CD14-positive monocyte (primary cell): ENCODE data around the gene FSD2. TPM values are rescaled to one million over a fixed set of nuclear protein-coding genes. Genes with fewer than 3 reads are reported as not detected.
A peak's percentile ranks its signal among the peaks of the same experiment; 100 is the strongest.

Experiments used
- DNase-seq, 3 donors: peaks; one replicate each; pipeline ENCODE4 v3.0.0-alpha.2; 2011 to 2022
- H2AFZ ChIP-seq: 2 replicates; pipeline ENCODE4 v1.6.0; 2012; ENCODE audit warnings: mild to moderate bottlenecking, low read depth, low read length, inconsistent platforms; ENCODE audit not compliant: insufficient read depth, poor library complexity, severe bottlenecking
- H3K27ac ChIP-seq, 2 donors: 1 replicate in 1 of 2; 2 replicates in 1 of 2; pipeline ENCODE4 v1.5.1; 2012 to 2013; ENCODE audit warnings: low read length in 2 of 2, control low read depth in 1 of 2, inconsistent platforms in 1 of 2, low read depth in 1 of 2, mild to moderate bottlenecking in 1 of 2
- H3K27me3 ChIP-seq, 2 donors: one replicate each; pipeline versions ENCODE4 v1.6.0 to v1.6.1; 2011 to 2013; ENCODE audit warnings: low read length in 2 of 2; ENCODE audit not compliant: control insufficient read depth in 2 of 2, insufficient read depth in 2 of 2
- H3K36me3 ChIP-seq, 2 donors: replicated peaks in 1 of 2; 1 replicate in 1 of 2; 2 replicates in 1 of 2; pipeline versions ENCODE4 v1.5.1 to v1.6.1; 2012 to 2013; ENCODE audit warnings: low read length in 2 of 2, control low read depth in 1 of 2, inconsistent platforms in 1 of 2, mild to moderate bottlenecking in 1 of 2; ENCODE audit not compliant: insufficient read depth in 2 of 2, control insufficient read depth in 1 of 2
- H3K4me1 ChIP-seq, 2 donors: 1 replicate in 1 of 2; 2 replicates in 1 of 2; pipeline versions ENCODE4 v1.5.1 to v1.6.1; 2012 to 2013; ENCODE audit warnings: low read length in 2 of 2, control low read depth in 1 of 2, inconsistent platforms in 1 of 2, mild to moderate bottlenecking in 1 of 2, moderate library complexity in 1 of 2; ENCODE audit not compliant: insufficient read depth in 2 of 2, control insufficient read depth in 1 of 2
- H3K4me2 ChIP-seq: replicated peaks from 2 replicates; pipeline ENCODE3; 2012; ENCODE audit warnings: low read length, moderate library complexity, mild to moderate bottlenecking; ENCODE audit not compliant: poor library complexity, severe bottlenecking; ENCODE audit errors: extremely low read depth
- H3K4me3 ChIP-seq, 3 experiments: fragments of 200-600 bp in 1 of 3; sonication (generic) in 1 of 3; replicated peaks in 1 of 3; 1 replicate in 2 of 3; 2 replicates in 1 of 3; pipeline ENCODE4 v1.5.1; 2011 to 2013; ENCODE audit warnings: low read length in 3 of 3, mild to moderate bottlenecking in 3 of 3, control low read depth in 2 of 3, low read depth in 2 of 3, inconsistent platforms in 1 of 3, moderate library complexity in 1 of 3
- H3K79me2 ChIP-seq: 2 replicates; pipeline ENCODE4 v1.6.0; 2012; ENCODE audit warnings: mild to moderate bottlenecking, control low read depth, inconsistent platforms, low read length, moderate library complexity; ENCODE audit not compliant: insufficient read depth
- H3K9ac ChIP-seq: 2 replicates; pipeline ENCODE4 v1.6.0; 2017; ENCODE audit warnings: low read length, mild to moderate bottlenecking; ENCODE audit not compliant: insufficient read depth, poor library complexity, severe bottlenecking
- H3K9me3 ChIP-seq, 2 donors: replicated peaks in 1 of 2; 1 replicate in 1 of 2; 2 replicates in 1 of 2; pipeline versions ENCODE4 v1.5.1 to v1.6.1; 2012 to 2013; ENCODE audit warnings: low read length in 2 of 2, control low read depth in 1 of 2; ENCODE audit not compliant: control insufficient read depth in 1 of 2, insufficient read depth in 1 of 2
- H4K20me1 ChIP-seq: 2 replicates; pipeline ENCODE4 v1.6.0; 2012; ENCODE audit warnings: mild to moderate bottlenecking, low read length, control low read depth, moderate library complexity; ENCODE audit not compliant: insufficient read depth
- H3K27ac Mint-ChIP-seq, 7 donors: one replicate each; pipeline ENCODE4 v1.8.0; 2020; ENCODE audit warnings: mild to moderate bottlenecking in 7 of 7, mixed read lengths in 7 of 7, moderate library complexity in 6 of 7, inconsistent platforms in 2 of 7
- H3K27me3 Mint-ChIP-seq, 3 donors: one replicate each; pipeline ENCODE4 v1.8.0; 2021 to 2022; ENCODE audit warnings: low read depth in 3 of 3, mild to moderate bottlenecking in 3 of 3, mixed read lengths in 3 of 3, moderate library complexity in 3 of 3, inconsistent platforms in 1 of 3
- H3K36me3 Mint-ChIP-seq, 2 donors: one replicate each; pipeline ENCODE4 v1.8.0; 2020; ENCODE audit warnings: mixed read lengths in 2 of 2, inconsistent platforms in 1 of 2, mild to moderate bottlenecking in 1 of 2
- H3K4me1 Mint-ChIP-seq: one replicate; pipeline ENCODE4 v1.8.0; 2020; ENCODE audit warnings: mild to moderate bottlenecking, mixed read lengths
- H3K4me3 Mint-ChIP-seq, 2 donors: one replicate each; pipeline ENCODE4 v1.8.0; 2020; ENCODE audit warnings: mild to moderate bottlenecking in 2 of 2, mixed read lengths in 2 of 2, moderate library complexity in 1 of 2
- H3K9me3 Mint-ChIP-seq, 7 donors: one replicate each; pipeline ENCODE4 v1.8.0; 2020 to 2022; ENCODE audit warnings: mixed read lengths in 7 of 7, mild to moderate bottlenecking in 6 of 7, moderate library complexity in 6 of 7, inconsistent platforms in 2 of 7
- CTCF ChIP-seq: fragments of 200-600 bp; IDR thresholded peaks from one replicate; pipeline ENCODE4 v1.8.0; 2022; ENCODE audit warnings: antibody characterized with exemption, mild to moderate bottlenecking
- WGBS: methylation state at CpG from one replicate; pipeline ENCODE4 v1.1.5; 2013; ENCODE audit warnings: missing lambda C conversion rate; ENCODE audit not compliant: insufficient coverage; 5-methylcytosine and 5-hydroxymethylcytosine counted together
- intact Hi-C, 2 donors: fragments of 100-400 bp; cut with micrococcal nuclease; formaldehyde crosslinking; loops; one replicate each; pipeline versions ENCODE4 v1.15.0 to v1.15.1; 2023
- polyA plus RNA-seq, 3 donors: library from polyadenylated mRNA; depleted of rRNA in 1 of 3; unstranded in 2 of 3; stranded (reverse) in 1 of 3; fragments of 300-500 nt in 2 of 3; fragments of >200 nt in 1 of 3; fragmentation: Illumina TruSeq in 2 of 3; gene quantifications; 1 replicate in 2 of 3; 2 replicates in 1 of 3; pipeline ENCODE4 v1.2.3, GENCODE V29; 2012 to 2021

FSD2 gene
- polyA plus RNA-seq, 3 donors = 0.09 TPM; not detected in 2

- TF ChIP-seq CTCF = no peak
- H3K27ac ChIP-seq = no peak overlapping the region
- no peak overlapping the region for H2AFZ ChIP-seq
- WGBS = 99% methylated on average over 10 of the region's 12 CpGs
- Mint-ChIP-seq H3K27ac (peak overlapping the region in 1 of 7 donors; percentile 43), H3K27me3 (peaks cover 0 to 5% (median 3%) of the 10 kb centered on the region in 3 donors), H3K4me1 (peaks cover 2% of the 10 kb centered on the region), H3K4me3 (no peak overlapping the region), H3K9me3 (peaks cover 0 to 2% (median 0%) of the 10 kb centered on the region in 7 donors), H3K36me3 (peaks cover 3 to 7% of the 10 kb centered on the region in 2 donors)
- H3K9ac ChIP-seq = no peak overlapping the region
- no peaks in the 10 kb centered on the region for H3K79me2 ChIP-seq
- DNase-seq = no peak
- H3K36me3 ChIP-seq = no peaks in the 10 kb centered on the region
- intact Hi-C loops = no loop called here
- no peaks in the 10 kb centered on the region for H3K27me3 ChIP-seq
- peaks cover 0 to 5% of the 10 kb centered on the region in 2 donors for H3K4me1 ChIP-seq
- H3K4me3 ChIP-seq = no peak overlapping the region
- no peaks in the 10 kb centered on the region for H4K20me1 ChIP-seq
- no peak overlapping the region for H3K4me2 ChIP-seq
- no peaks in the 10 kb centered on the region for H3K9me3 ChIP-seq
Measured at GRCh38 chr15:82771789-82772607, 33.9 kb downstream of the FSD2 start.

- peaks cover 0 to 3% (median 0%) of the 10 kb centered on the region in 7 donors for H3K9me3 Mint-ChIP-seq
- H3K36me3 ChIP-seq = peaks cover 5 to 23% of the 10 kb centered on the region in 2 donors
- no peak for DNase-seq
- no peak overlapping the region for H3K4me2 ChIP-seq
- H3K36me3 Mint-ChIP-seq = peaks cover 20 to 33% of the 10 kb centered on the region in 2 donors
- H3K9ac ChIP-seq = no peak overlapping the region
- no peaks in the 10 kb centered on the region for H4K20me1 ChIP-seq
- H3K27ac ChIP-seq = no peak overlapping the region
- intact Hi-C loops = no loop called here
- H3K27me3 ChIP-seq = no peaks in the 10 kb centered on the region
- no peak overlapping the region for H2AFZ ChIP-seq
- H3K4me3 Mint-ChIP-seq = no peak overlapping the region
- no peaks in the 10 kb centered on the region for H3K79me2 ChIP-seq
- no peaks in the 10 kb centered on the region for H3K4me1 Mint-ChIP-seq
- 100% methylated on average over 2 of the region's 4 CpGs for WGBS
- TF ChIP-seq CTCF = no peak
- H3K4me3 ChIP-seq = no peak overlapping the region
- no peaks in the 10 kb centered on the region for H3K4me1 ChIP-seq
- peak overlapping the region in 1 of 7 donors; percentile 37 for H3K27ac Mint-ChIP-seq
- peaks cover 0 to 5% (median 3%) of the 10 kb centered on the region in 3 donors for H3K27me3 Mint-ChIP-seq
- H3K9me3 ChIP-seq = no peaks in the 10 kb centered on the region
Measured at GRCh38 chr15:82768414-82769054, 37.3 kb downstream of the FSD2 start.
